Measurements from ENCODE around the gene RPGRIP1L. TPM values are rescaled to one million over a fixed set of nuclear protein-coding genes. Genes with fewer than 3 reads are reported as not detected.

Gene RPGRIP1L
- total RNA-seq, 1 donor from 2014 or later, result 8.4 TPM

GRCh38 chr16:53601961-53602360 is 101.7 kb downstream of the RPGRIP1L start:
- no peak for DNase-seq (ENCODE audit: low read depth, low spot score)

GRCh38 chr16:53600616-53601015 is 103.0 kb downstream of the RPGRIP1L start:
- DNase-seq (ENCODE audit: low read depth, low spot score), result no peak

- DNase-seq (ENCODE audit: low read depth, low spot score), result no peak
These were observed 103.5 kb downstream of the RPGRIP1L start for GRCh38 chr16:53600126-53600525.

- no peak for DNase-seq (ENCODE audit: low read depth, low spot score)
These were observed 104.1 kb downstream of the RPGRIP1L start for GRCh38 chr16:53599548-53599947.

- no peak for DNase-seq (ENCODE audit: low read depth, low spot score)
These were observed 105.0 kb downstream of the RPGRIP1L start for GRCh38 chr16:53598511-53599275.

- DNase-seq (ENCODE audit: low read depth, low spot score), result no peak
These were observed 105.9 kb downstream of the RPGRIP1L start for GRCh38 chr16:53597776-53598175.

GRCh38 chr16:53588081-53588648 is 115.5 kb downstream of the RPGRIP1L start:
- no peak for DNase-seq (ENCODE audit: low read depth, low spot score)

- DNase-seq (ENCODE audit: low read depth, low spot score), result no peak
These were observed 120.3 kb downstream of the RPGRIP1L start for GRCh38 chr16:53583401-53583800.

- DNase-seq (ENCODE audit: low read depth, low spot score), result no peak
These were observed 121.9 kb downstream of the RPGRIP1L start for GRCh38 chr16:53581784-53582183.

GRCh38 chr16:53580038-53580802 is 123.4 kb downstream of the RPGRIP1L start:
- no peak for DNase-seq (ENCODE audit: low read depth, low spot score)

GRCh38 chr16:53576904-53577303 is 126.8 kb downstream of the RPGRIP1L start:
- DNase-seq (ENCODE audit: low read depth, low spot score), result no peak

GRCh38 chr16:53576210-53576609 is 127.4 kb downstream of the RPGRIP1L start:
- DNase-seq (ENCODE audit: low read depth, low spot score), result no peak

- DNase-seq (ENCODE audit: low read depth, low spot score), result no peak
These were observed 131.9 kb downstream of the RPGRIP1L start for GRCh38 chr16:53571763-53572162.

- no peak for DNase-seq (ENCODE audit: low read depth, low spot score)
These were observed 137.0 kb downstream of the RPGRIP1L start for GRCh38 chr16:53566552-53567245.

GRCh38 chr16:53565296-53565863 is 138.3 kb downstream of the RPGRIP1L start:
- no peak for DNase-seq (ENCODE audit: low read depth, low spot score)

- no peak for DNase-seq (ENCODE audit: low read depth, low spot score)
These were observed 140.2 kb downstream of the RPGRIP1L start for GRCh38 chr16:53563426-53563825.

GRCh38 chr16:53561101-53561888 is 142.4 kb downstream of the RPGRIP1L start:
- no peak for DNase-seq (ENCODE audit: low read depth, low spot score)

- DNase-seq (ENCODE audit: low read depth, low spot score), result no peak
These were observed 144.2 kb downstream of the RPGRIP1L start for GRCh38 chr16:53559270-53559951.

- DNase-seq (ENCODE audit: low read depth, low spot score), result no peak
These were observed 144.9 kb downstream of the RPGRIP1L start for GRCh38 chr16:53558710-53559109.

- DNase-seq (ENCODE audit: low read depth, low spot score), result no peak
These were observed 147.1 kb downstream of the RPGRIP1L start for GRCh38 chr16:53556521-53556920.

Data from pulmonary artery endothelial cell (primary cell).